ENCODE data around the gene AIDA. TPM values are rescaled to one million over a fixed set of nuclear protein-coding genes. Genes with fewer than 3 reads are reported as not detected.
"Not testable (repeated sequence)": the region's sequence is repeated elsewhere in the genome, so short reads cannot be mapped to it uniquely, and the experiment has no call there.

The AIDA gene
- total RNA-seq, 2 experiments from 2014 or later: 9.0 to 24.1 TPM

- H3K79me2 ChIP-seq (ENCODE audit: insufficient read depth, low read depth, low read length): no peaks in the 10 kb centered on the region
- H3K9me3 ChIP-seq (ENCODE audit: low read length): no peaks in the 10 kb centered on the region
- H3K4me2 ChIP-seq (ENCODE audit: low read length): no peak overlapping the region
- no peaks in the 10 kb centered on the region for H4K20me1 ChIP-seq (ENCODE audit: insufficient read depth, low read length)
- CTCF ChIA-PET (ENCODE audit: unreplicated experiment): interaction anchor here (0.9 kb wide), 1 partner anchor 11 kb away, joined by 3 read pairs; no protein-coding TSS in a partner anchor
- H3K27ac ChIP-seq (ENCODE audit: low read depth, low read length, poor library complexity, severe bottlenecking): no peak overlapping the region
- POLR2A ChIA-PET: interaction anchor here (0.6 to 1.5 kb wide), 7 partner anchors 10 to 154 kb away, joined by 3 to 8 read pairs (median 4); no protein-coding TSS in a partner anchor
- H3K4me3 ChIP-seq (ENCODE audit: low read depth, low read length, poor library complexity, severe bottlenecking): no peak overlapping the region
- no peak for TF ChIP-seq EZH2phosphoT487 (IDR thresholded peaks at IDR 0.05; ENCODE audit: borderline replicate concordance, low read depth, low read length)
- TF ChIP-seq CTCF (conservative IDR thresholded peaks at IDR 0.05; ENCODE audit: low read length): no peak
- DNase-seq (ENCODE audit: low spot score): no peak
- intact Hi-C loops (cut with micrococcal nuclease; ENCODE audit: unreplicated experiment): no loop called here
- no peaks in the 10 kb centered on the region for H3K36me3 ChIP-seq (ENCODE audit: insufficient read depth, low read length)
- H3K9me2 ChIP-seq (ENCODE audit: insufficient read depth, low read length): no peaks in the 10 kb centered on the region
- peaks cover 7% of the 10 kb centered on the region for H3K4me1 ChIP-seq (ENCODE audit: insufficient read depth, low read length, poor library complexity, severe bottlenecking)
- no peak overlapping the region for H2AFZ ChIP-seq (ENCODE audit: low read length)
- BruUV-seq (replicated peaks): no TSS peak
Measured at GRCh38 chr1:222749927-222750326, 37.6 kb upstream of the AIDA start.

DNA sequence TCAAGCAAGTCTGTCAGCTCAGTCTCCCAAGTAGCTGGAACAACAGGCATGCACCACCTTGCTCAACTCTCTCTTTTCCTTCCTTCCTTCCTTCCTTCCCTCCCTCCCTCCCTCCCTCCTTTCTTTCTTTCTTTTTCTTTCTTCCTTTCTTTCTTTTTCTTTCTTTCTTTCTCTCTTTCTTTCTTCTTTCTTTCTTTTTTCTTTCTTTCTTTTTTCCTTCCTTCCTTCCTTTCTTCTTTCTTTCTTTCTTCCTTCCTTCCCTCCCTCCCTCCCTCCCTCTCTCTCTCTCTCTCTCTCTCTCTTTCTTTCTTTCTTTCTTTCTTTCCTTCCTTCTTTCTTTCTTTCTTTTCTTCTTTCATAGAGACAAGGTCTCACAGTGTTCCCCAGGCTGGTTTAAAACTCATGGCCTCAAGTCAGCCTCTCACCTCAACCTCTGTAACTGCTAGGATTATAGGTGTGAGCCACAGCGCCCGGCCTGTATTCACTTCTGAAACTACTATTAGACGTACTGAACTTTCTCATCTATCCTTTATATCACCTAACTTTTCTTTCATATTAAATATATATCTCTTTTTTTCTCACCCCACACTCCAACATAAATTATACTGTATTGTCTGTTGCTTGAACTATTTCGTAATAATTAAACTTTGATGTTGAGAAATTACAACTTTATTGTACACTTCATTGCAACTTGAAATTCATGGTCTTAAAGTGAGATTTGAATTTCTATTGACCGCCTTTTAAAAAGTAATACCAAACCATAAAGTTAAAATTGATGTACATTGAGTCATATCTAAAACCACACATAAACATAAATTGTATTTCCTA is 29.6 kb upstream of the AIDA start:
- DNase-seq (ENCODE audit: low spot score); H3K9me3 ChIP-seq (ENCODE audit: low read length); BruUV-seq (replicated peaks); H3K79me2 ChIP-seq (ENCODE audit: insufficient read depth, low read depth, low read length); H3K9me2 ChIP-seq (ENCODE audit: insufficient read depth, low read length); H2AFZ ChIP-seq (ENCODE audit: low read length); intact Hi-C loops (cut with micrococcal nuclease; ENCODE audit: unreplicated experiment); H3K27ac ChIP-seq (ENCODE audit: low read depth, low read length, poor library complexity, severe bottlenecking); H3K4me2 ChIP-seq (ENCODE audit: low read length); H3K4me1 ChIP-seq (ENCODE audit: insufficient read depth, low read length, poor library complexity, severe bottlenecking); H3K36me3 ChIP-seq (ENCODE audit: insufficient read depth, low read length); H4K20me1 ChIP-seq (ENCODE audit: insufficient read depth, low read length); CTCF ChIA-PET (ENCODE audit: unreplicated experiment); H3K4me3 ChIP-seq (ENCODE audit: low read depth, low read length, poor library complexity, severe bottlenecking): not testable (repeated sequence)
- POLR2A ChIA-PET: interaction anchor here (0.7 to 1.4 kb wide), 2 partner anchors 10 to 49 kb away, joined by 3 read pairs; no protein-coding TSS in a partner anchor

DNA sequence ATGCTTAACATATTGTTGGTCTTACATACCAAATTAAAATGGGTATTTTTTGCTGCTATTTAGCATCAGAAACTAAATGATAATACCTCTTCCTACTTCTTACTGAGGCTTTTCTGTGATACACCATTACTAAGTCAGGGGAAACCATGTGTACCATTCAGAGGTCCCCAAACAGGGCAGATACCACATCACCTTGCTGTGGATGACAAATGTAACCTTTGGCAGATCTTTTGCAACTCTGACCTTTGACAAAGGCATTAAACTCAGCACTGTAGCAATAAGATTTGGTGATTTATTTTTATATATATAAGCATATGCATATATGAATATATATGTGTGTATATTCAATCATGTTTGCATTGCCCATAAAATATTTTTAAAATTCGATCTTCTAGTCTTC is 27.6 kb upstream of the AIDA start:
- H2AFZ ChIP-seq (ENCODE audit: low read length): no peak overlapping the region
- H4K20me1 ChIP-seq (ENCODE audit: insufficient read depth, low read length): no peaks in the 10 kb centered on the region
- H3K9me3 ChIP-seq (ENCODE audit: low read length): no peaks in the 10 kb centered on the region
- H3K4me3 ChIP-seq (ENCODE audit: low read depth, low read length, poor library complexity, severe bottlenecking): no peak overlapping the region
- peaks cover 8% of the 10 kb centered on the region for H3K36me3 ChIP-seq (ENCODE audit: insufficient read depth, low read length)
- H3K9me2 ChIP-seq (ENCODE audit: insufficient read depth, low read length): no peaks in the 10 kb centered on the region
- peaks cover 3% of the 10 kb centered on the region for H3K4me1 ChIP-seq (ENCODE audit: insufficient read depth, low read length, poor library complexity, severe bottlenecking)
- CTCF ChIA-PET (ENCODE audit: unreplicated experiment): no interaction called here
- H3K4me2 ChIP-seq (ENCODE audit: low read length): no peak overlapping the region
- TF ChIP-seq EZH2phosphoT487 (IDR thresholded peaks at IDR 0.05; ENCODE audit: borderline replicate concordance, low read depth, low read length) (no peak), CTCF (conservative IDR thresholded peaks at IDR 0.05; ENCODE audit: low read length) (no peak)
- H3K27ac ChIP-seq (ENCODE audit: low read depth, low read length, poor library complexity, severe bottlenecking): no peak overlapping the region
- POLR2A ChIA-PET: interaction anchor here (0.7 to 0.9 kb wide), 2 partner anchors 10 to 998 kb away, joined by 3 read pairs; no protein-coding TSS in a partner anchor
- no peak for DNase-seq (ENCODE audit: low spot score)
- no TSS peak for BruUV-seq (replicated peaks)
- H3K79me2 ChIP-seq (ENCODE audit: insufficient read depth, low read depth, low read length): no peaks in the 10 kb centered on the region
- intact Hi-C loops (cut with micrococcal nuclease; ENCODE audit: unreplicated experiment): loop anchor here (2.0 to 5.0 kb wide), 2 partner anchors 33 to 77 kb away; partner anchors contain the start of gene DISP1
